ENCODE results near the gene EFCAB6.

The EFCAB6 gene

DNA sequence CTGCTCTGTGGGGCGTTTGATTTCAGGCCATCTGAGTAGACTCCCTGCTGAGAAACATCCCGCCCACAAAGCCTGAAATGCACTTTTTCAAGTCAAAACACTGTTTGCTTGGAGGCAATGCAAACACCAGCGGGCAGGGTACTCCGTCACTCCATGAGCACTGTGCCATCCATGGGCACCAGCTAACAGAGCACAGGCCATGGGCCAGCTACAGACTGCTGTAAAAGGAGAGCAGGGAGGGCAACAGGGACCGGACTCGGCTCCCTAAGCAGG lies 16.6 kb upstream of the EFCAB6 start:
- DNase-seq = no peak

DNA sequence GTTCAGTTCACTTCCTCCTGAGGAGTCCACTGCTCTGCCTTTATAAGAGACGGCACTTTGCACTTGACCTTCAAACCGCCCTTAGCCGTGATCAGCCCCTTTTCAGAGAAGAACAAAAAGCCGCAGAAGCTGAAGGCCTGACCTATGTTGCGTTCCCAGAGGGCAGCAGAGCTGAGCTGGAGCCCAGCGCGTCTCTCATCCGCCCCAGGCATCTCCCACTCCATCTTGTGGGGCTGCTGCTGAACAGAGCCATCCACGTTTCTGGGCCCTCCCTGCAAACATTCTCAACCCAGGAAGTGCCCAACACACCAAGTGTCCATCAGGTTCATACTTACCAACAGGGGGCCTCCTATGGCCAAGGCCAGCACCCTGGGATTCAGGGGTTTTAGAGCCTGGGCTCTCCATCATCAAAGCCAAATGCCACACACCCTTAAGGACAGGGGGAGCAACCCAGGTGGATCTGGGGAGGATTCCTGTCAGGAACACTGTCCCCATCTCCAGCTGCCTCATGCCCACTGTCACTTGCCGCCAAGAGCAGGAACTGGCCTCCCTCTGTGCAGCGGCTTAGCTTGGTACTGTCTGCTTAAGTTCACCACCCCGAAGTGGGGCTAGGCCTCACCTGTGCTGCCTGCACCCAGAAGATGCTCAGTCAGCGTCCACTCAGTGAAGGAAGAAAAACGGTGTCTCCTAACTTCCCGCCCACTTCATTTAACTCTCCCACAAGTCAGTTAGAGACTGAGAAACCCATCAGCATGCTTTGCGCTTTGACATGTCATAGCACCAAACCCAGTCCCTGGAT lies 16.0 kb upstream of the EFCAB6 start:
- no peak for DNase-seq

DNA sequence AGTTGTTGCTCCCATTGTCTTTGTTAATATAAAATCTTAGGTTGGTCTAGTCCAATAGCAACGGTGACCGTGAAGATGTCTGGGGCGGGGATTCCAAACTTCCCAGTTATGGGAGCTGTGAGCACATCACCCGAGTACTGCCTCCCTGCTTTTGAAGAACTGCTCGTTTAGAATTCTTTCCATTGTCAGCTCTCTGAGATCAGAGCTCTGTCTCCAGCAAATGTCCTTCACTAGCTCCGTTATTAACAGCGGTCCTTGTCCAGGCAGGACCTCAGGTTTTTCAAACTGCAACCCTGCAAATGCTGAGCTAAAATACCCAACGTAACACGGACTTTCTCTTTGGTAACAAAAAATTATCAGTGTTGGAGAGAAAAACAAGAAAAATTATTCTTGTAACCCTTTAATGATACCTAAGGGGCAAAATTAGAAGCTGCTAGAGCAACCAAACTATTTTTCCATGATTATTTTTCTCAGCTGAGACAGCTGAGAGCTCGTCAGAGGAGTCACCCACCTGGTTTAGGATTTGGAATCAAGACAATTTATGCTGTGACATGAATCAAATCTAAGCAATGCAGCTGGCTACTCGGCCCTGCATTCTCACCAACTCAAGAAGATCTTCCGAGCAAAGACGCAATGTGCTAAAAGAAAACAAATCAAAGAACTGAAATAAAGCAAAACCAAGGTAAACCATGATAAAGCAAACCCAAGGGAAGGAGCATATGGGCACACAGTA lies 15.1 kb upstream of the EFCAB6 start:
- DNase-seq = no peak

DNA sequence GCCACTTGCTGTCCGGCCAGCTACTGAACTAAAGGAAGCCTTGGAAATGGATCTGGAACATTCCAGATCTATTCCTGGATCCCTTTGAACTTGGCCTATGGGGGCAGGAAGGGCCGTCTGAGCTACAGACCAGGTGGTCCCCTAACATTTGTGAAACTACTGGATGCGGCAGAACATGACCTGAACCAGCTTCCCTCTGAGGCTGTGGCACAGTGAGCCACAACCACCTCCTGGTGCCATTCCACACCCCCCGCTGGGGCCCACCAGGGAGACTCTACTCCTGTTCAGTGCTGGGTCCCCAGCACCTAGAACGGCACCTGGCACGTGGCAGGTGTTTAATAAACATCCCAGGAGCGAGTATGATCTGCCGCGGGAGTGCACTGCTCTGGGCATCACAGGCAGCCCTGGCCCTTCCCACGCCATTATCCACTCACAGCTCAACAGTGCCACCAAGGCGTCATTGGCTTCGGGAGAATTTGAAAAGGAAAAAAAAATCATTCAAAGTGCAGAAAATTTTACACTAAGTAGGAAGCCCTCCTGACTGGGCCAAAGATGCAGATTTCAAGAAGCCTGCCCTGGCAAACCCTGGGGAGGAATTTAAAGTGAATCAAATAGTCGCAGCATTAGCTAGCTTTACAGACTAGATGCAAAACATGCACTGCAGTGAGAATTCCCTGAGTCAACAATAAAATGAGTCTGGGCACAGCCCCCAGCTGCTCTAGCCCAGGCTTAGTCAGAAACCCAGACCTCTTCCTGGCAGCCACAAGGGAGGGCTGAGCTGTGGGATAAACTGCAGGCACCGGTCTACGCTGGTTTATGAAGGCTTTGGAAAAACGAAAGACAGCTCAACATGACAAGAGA lies 14.3 kb upstream of the EFCAB6 start:
- DNase-seq = peak; percentile 4

DNA sequence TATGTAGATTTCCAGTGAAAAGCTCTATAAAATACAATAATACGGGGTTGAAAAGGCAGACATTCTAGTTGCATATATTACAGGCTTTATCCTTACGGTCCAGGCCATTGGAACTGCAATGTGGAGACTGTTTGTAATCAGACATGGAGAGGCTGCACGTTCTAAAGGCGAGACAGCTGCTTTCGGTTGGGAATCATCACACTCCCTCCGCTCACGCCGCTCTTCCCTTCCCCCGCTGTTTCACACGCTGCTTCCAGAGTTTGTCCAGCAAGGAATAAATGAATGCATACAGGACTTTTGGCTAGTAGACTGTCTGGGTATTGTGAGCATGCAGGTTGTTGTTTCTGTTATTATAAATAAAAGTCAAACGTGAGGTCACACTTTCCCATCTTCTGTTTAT lies 13.5 kb upstream of the EFCAB6 start:
- no peak for DNase-seq

DNA sequence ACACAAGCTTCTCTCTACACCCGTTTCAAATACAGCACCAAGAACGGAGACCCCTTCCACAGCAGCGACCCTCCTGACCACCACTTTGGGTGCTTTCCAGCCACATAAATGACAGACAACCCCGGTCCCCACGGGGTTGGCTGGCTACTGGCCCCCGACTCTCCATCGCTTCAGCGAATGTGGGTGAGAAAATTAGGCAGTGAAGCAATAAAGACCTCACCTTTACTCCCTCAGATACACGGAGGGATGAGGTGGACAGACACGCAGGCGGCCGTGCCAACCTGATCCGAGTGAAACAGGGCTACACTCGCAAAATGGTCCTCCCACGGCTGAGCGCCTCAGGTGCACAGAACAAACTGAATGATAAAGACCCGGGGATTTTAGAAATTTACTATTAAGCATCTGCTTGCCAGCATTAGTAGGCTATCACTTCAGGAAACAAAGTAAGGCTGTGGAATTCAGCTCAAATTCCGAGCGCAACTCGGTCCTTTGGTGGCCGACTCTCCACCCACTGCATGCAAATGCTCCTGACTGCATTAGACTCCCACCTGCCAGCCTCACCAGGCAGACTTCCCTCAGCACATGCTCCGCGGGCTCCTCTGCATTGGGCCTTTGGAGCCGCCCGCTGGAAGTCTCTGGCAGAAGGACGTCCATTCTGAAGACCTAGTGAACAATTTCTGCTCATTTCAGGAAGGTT lies 12.8 kb upstream of the EFCAB6 start:
- no peak for DNase-seq

DNA sequence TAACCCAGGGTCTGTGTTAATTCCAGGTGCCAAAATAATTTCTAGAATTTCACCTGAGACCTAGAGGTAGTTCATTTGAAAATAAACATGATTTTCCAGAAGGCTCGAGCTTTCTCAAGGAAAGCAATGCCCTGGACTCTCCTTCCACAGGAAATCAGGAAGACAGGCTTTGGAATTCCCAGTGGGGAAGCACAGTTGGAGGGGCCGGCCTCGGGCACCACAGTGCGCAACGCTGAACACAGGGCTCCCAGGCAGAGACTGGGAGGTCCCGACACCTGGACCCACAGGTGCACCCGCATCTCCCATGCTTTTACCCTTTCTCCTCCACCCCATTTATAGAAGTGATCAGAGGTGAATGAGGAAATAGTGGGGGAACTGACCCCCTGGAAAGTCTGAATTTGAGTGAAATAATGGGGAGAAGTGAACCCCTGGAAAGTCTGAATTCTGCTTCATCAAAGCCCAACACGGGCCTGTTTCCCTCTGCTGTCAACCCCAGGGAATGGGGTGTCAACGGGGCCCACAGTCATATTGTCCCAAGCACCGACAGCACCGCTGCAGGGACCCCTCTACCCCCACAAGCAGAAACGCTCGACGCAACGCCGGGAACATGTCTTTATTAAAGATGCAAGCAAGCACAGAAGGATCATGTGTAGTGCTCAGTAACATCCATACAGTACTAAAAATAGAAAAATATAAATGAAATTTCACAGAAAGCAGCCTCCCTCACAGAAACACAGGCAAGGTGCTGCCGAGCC lies 12.0 kb upstream of the EFCAB6 start:
- DNase-seq = no peak

DNA sequence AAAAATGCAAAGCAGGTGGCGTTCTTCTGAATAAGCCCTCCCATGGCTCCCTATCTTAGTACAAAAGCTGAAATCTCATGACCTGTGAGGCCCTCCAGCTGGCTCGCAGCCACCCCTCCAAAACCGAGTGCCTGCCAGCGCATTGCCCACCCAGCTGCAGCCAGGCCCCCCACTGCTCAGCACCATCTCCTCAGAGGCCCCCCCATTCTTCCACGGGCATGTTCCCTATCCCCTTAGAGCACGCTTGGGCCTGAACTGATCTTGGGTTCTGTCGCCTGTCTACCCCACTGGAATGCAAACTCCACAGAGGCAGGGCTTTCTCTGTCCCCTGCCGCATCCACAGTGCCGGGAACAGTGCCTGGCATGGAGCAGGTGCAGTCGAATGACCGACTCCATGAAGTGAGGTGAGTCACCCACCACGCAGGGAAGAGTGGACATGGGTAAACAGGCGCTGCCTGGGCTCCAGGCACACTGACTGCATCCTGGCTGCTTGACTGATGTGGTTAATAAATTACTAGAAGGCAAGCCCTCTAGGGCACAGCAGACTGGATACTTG lies 11.3 kb upstream of the EFCAB6 start:
- DNase-seq = peak; percentile 36

DNA sequence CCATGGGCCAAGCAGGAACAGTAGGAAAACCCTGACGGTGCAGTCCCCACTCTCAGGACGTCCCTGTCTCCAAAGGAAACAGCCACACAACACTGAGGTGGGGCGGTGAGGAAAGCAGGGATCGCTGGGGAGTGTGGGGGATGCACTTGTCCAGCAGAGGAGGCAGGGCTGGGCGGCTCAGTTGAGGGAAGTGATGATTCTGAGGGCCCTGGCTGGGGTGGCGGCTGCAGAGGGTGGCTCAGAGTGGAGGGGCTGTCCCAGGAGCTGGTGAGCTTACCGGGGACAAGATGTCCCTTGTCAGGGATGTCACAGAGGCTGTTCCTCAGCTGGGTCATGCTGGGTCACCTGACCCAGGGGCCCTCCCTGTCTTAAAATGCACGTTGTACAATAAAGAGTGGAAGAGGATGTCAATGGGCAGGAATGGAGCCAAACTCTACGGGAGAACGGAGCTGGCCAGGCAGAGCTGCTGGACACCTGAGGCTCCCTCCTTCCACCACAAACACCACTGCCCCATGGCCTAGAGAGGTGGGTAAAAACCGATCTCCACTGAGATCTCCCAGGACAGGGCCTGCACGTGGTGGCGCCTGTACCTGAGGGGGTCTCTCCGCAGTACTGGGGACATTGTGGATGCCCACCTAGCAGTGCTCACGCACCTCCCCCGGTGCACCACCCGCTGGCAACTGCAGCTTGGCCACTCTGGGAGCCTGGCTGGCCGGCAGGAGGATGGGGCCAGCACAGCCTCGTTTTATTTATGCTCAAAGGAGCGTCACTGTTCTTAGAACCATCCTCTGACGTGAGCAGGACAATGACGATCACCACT lies 9.7 kb upstream of the EFCAB6 start:
- no peak for DNase-seq

DNA sequence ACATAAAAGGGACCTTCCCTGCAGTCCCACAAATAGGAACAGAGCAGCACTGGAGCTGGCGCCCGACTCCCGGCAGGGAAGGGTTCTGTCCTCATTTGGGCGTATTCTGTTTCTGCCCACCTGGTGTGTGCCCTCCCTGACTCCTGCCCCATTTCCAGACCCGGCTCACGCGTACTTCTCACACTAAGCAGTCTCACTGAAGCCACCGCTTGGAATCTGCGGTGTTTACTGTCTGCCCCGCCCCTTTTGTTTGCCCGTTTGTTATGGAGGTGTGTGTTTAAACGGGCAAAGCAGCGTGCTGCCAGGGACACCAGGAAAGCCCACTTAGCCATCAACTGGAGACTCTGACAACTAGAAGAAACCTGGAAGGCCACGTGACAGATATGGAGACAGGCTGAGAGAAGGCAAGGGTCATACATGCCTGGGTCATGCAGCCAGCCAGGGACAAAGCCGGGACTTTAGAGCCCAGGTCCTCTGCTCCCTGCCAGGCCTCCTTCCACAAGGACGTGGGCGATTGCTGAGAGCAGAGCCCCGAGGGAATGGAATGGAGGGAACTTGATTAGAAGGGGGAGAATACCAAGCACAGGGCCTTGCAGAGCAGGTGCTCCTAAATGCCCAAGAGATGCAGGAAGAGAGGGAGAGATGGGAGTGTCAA lies 8.7 kb upstream of the EFCAB6 start:
- peak; percentile 39 for DNase-seq

DNA sequence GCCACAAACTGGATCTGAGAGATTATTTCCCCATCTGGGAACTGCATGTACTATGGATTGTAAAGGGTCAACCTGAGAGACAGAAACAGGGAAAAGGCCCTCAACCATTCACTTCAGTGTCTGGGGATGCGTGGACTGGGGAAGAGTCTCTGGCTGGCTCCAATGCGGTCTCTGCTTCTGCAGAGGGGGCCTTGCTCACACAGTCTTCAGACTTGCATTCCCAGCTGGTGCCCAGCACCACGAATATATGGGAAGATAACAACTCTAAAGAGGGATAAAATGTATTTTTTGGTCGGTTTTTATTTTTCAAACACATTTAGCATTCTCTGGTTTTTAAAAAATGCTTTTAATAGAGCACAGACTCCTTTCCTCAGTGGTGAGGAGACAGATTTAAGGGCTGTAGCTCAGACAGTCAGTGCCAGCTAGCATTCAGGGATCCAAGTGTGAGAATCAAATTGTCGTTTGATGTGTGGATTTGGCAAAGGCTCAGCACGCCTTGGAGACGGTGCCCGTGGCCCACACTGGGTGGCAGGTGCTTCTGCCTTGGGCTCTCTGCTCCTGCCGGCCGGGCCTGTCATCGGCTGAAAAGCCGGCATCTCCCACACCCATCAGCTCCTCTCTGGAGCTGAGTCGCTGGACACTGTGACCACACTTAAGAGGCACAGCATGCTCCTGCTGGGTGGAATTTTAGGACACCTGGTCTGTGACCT lies 8.0 kb upstream of the EFCAB6 start:
- no peak for DNase-seq

DNA sequence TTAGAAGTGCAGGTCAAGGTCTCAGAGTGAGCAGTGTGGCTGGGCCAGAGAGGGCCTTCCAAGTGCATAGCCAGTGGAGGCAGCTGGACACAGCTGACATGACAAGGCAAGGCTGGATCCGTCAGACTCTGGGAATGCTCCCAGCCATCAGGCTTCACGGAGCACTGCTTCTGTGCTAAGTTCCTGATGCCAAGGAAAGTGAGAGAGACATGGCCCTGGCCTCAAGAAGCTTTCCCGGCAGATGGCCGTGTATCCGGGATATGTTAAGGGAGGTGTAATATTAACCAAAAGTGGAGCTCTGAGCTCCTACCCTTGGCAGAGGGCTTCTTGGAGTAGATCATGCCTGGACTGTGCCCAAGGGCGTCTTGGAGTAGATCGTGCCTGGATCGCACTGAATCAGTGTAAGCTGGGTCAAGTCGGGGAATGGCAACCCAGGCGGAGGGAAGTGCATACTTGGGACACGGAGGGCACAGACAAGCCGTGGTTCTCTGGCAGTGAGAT lies 7.4 kb upstream of the EFCAB6 start:
- DNase-seq = no peak

DNA sequence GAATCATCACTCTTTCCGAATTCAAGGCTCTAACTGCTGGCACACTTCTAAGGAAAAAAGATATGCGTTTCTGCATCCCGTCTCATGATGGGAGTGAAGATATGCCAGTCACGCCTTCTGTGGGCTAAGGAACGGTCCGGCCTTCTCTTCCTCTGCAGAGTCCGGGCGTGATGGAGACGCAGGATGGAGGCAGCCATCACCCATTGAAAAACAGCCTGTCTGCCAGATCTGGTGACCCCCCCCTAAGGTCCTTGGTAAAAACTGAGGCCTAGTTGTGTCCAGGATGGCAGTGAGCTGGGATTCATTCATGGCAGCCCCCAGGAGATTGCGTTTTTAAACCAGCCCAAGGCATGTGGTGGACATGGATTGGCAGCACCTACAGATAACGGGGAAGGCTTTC lies 6.9 kb upstream of the EFCAB6 start:
- no peak for DNase-seq

DNA sequence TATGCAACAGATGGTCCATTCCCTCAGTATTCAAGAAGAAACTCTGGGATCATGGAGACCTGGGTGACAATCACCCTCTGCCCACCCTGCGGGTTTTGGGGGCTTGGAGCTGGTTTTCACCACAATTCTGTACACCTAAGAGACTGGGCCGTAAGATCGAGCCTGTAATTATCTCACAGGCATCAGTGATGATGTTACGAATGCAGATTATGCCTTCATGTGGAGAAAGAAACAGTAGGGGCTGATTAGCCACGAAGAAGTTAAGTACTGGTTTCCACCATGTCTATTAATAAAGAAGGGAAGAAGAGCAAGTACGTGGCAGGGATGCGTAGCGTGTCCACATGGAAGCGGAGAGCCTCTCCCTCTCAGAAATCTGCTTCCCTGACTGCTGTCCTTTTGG lies 5.3 kb upstream of the EFCAB6 start:
- DNase-seq = no peak

DNA sequence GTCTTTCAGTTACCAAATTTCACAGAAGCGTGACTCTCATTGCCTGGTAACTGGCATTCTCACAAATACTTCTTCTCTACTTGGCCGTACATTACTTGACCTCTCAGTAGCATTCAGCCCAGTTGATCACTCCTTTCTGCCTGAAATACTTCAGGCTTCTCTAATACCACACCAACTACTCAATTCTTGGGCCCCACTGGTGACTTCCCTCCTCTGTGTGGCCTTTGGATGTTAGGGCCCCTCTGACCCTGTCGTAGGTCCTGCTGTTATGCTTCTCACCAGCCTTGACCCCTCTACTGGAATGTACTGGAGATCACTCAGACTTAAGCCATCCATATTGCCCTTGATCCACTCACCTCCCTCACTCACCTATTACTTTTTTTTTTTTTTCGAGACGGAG lies 2.2 kb upstream of the EFCAB6 start:
- no peak for DNase-seq

DNA sequence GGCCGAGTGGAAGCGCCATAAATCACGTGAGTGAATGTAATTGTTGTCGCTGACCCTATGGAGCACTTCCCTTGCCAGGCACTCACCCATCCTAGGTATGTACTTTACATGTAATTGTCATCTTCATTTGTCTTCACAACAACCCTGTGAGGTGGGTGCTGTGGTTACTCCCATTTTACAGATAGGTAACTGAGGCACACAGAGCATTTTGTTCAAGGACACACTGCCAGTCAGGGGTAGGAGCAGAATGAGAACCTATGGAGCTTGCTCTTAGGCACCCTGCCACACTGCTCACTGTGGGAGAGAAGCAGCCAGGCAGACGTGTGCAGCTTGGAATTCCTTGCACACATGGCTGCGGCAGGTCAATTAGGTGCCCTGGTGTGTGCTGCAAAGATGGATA lies 785 bp upstream of the EFCAB6 start:
- no peak for DNase-seq

DNA sequence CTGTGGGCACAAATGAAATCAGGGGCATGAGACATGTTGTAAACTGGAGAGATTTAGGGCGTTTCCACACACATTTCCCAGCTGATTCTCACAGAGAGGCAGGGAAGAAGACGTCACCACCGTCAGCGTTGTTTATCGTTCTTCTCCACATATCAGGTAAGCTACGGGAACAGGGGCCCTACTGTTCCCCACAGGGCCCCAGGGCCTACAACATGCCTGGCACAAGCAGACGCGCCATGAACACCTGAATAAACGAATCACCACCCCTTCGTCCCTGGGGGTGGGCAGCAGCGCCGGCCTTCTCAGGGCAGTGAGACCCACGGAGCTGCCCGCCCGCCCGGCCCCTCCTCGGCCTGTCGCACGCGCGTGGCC lies 342 bp downstream of the EFCAB6 start:
- no peak for DNase-seq

DNA sequence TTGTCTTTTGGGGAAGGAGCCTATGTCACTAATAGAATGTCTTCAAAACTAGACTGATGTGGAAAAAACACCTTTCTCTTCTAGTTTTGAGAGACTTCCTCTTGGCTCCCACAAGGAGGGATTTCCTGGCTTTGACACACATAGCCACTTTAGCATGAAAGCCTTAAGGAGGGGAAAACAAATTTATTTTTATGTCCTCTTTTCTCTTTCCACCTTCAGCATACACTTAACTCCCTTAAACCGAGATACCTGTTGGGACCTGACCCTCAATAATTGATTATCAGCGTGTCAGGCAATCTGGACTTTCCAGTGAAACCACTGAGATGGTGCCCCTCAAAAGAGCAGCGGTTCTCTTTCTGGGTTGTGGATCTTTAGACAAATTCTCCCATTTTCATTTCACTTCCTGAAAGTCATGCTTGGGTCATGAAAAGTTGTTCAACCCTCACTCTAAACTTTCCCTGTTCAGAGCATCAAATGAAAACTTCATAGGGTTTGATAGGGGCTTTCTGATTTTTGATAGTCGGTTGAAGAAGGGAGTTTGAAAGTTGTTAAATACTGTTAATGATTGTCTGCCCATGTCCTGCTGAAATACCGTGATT lies 9.1 kb downstream of the EFCAB6 start:
- DNase-seq = no peak

DNA sequence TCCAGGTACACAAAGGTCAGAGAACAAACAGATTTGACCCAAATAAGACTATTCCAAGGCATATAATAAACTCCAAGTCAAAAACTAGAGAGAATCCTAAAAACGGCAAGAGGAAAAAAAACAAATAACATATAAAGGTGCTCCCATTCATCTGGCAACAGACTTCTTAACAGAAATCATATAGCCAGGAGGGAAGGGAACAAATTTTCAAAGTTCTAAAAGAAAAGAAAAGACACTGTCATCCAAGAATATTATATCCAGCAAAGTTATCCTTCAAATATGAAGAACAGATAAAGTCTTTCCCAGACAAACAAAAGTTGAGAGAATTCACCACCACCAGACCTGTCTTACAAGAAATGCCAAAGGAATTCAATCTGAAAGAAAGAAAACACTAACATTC lies 11.1 kb downstream of the EFCAB6 start:
- no peak for DNase-seq

DNA sequence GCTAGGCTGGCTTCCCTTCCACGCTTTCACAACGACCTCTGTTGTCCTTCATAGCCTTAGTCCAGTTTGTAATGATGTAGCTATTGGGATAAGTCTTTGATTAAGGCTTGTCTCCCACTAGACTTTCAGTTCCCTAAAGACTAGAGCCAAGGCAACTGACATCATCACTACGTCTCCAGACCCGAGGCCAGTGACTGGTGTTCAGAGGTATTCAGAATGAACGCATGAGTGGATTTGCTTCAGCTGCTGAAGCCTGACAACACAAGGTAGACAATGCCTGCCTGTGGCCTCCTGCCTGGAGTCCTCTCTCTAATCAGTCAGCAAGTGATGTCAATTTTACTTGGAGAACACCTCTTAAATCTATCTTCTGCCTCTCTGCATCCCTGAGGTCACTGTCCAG lies 13.6 kb downstream of the EFCAB6 start:
- DNase-seq = no peak
